Stimulated activated CD4-positive, alpha-beta T cell treated with anti-CD3 and anti-CD28 coated beads, Interleukin-1b, Interleukin-23, amount 100 ng/mL, for 24 hours (primary cell): ENCODE measurements around the gene PTGER4.

ENCODE experiments used
- DNase-seq, 4 experiments: peaks; one replicate each; pipeline ENCODE4 v3.0.0-alpha.2; 2020; ENCODE audit warnings: low read depth in 4 of 4, low spot score in 1 of 4

The PTGER4 gene

DNA sequence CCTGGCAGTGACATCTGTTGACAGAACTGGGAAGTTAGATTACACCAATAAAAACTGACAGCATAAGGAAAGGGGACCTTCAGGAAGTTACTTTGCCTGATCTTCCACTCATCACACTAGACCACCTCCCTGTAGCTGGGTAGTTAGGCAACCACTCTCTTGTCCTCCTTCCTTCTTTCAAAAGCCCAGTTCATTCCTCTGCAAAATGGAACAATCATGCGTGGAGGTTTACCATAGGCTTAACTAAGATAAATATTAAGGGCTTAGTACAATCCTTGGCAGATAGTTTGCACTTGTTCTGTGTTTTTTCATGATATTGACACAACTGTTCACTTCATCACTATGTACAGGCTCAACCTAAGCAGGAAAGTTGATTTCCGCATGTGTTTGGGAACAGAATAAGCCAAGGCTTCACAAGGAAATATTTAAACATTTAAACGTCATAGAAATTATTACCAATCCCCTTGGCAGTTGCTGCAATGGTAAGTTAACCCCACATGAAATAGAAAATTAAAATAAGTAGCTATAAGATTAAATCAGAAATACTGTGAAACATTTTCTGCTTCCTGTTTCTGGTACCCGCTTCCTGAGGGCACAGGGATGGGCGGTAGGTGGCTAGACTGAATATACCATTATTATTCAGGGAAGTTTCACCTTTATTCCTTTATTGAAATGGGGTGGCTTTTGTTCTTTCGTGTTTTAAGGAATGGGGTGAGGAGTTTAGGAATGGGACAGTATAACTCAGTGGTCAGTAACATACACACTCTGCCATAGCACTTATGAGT, 9.9 kb upstream of the PTGER4 start:
- DNase-seq, result no peak

DNA sequence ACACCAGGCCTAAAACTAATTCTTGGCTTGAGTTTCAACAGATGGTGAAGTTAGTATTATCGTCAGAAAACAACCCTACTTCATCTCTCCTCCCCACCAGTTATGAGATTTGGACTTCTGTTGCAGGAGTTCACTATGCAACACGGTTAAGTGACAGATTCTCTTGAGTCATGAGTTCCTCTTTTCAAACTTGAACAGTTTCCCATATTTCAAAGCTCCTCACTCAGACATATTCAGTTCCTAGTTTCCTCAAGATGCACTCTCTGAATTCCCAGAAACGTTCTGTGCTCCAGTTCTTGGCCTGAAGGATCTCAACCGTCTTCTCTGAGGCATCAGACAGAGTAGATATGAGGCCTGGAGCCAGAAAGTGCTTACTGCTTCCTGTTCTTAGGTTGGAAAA, 7.3 kb upstream of the PTGER4 start:
- no peak for DNase-seq

DNA sequence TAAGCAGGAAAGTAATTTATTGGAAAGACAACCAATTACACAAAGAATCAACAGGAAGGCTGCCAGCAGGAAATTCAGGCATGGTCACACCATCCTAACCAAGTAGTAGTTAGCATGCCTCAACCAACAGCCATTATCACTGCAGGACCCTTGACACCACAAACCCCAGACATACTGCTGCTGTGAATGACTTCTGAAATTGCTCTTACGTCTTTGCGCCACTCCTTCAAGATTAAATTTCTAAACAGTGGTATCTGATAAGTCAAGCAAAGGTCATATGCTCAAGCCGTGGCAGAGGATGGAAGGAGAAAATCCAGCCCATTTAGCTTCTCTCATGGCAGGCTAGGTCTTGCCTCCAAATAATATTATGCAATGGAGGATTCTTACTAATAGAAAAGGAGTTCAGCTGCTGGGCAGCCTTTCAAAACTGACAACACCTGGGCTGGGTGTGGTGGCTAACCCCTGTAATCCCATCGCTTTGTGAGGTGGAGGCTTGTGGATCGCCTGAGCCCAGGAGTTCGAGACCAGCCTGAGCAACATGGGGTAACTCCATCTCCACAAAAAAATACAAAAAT, 5.0 kb upstream of the PTGER4 start:
- DNase-seq, result no peak

DNA sequence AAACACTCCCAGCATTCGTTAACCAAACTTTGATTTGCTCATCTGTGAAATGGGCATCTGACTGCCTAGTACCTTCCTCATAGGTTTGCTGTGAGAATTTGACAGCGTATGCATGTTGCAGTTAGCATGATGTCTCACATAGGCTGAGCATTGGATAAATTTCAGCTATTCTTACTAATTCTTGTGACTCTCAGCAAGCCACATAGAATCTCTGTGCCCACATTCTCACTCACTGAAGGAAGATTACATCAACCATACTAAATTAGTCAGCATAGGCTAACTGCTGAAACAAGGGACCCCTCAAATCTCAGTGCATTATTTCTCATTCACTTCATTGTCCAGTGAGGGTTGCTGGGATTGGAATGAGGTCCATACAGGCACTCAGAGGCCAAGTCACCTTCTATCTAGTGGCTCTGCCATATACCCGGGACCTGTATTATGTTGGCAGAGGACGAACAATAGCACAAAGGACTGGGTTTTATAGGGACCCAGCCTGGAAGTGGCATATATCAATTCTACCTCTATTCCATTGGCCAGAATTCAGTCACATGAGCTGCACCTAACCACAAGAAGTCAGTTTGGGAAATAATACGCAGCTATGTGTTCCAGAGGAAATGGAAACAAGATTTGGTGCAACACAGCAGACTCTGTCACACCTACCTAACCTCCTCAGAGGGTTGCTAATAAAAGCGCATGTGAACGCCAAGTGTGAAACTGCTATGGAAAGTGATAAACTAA, 4.2 kb upstream of the PTGER4 start:
- DNase-seq, result no peak

DNA sequence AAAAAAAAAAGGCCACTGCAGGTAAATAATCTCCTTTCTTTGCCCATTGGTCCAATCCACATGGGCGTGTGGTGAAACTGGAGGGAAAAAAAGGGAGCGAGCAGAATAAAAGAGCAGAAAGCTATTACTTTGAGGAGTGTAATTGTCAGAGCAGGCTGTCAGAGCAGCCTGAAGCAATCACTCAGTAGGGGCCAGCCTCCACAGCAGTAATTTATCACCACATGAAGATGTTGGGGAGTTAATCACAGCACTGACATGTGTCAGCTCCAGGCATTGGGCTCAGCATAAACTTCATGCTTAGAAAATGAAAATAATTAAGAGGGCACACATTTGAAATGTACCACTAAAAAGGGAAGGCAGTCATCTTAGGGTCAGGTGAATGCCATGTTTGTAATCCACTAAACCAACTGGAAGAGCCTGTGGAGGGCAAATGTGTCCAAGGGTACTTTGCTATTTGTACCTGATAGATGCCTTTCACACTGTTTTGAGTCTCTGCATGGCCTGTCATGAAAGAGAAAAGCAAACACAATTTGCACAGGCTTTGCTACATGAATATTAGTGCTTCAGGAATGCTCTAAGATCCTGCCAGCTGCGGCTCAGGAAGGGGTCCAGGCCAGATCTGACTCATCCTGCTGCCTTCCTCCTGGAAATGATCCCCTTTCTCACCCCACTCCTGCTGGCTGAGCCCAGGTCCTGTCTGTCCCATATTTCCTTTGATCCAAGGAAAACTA, 2.9 kb upstream of the PTGER4 start:
- no peak for DNase-seq

DNA sequence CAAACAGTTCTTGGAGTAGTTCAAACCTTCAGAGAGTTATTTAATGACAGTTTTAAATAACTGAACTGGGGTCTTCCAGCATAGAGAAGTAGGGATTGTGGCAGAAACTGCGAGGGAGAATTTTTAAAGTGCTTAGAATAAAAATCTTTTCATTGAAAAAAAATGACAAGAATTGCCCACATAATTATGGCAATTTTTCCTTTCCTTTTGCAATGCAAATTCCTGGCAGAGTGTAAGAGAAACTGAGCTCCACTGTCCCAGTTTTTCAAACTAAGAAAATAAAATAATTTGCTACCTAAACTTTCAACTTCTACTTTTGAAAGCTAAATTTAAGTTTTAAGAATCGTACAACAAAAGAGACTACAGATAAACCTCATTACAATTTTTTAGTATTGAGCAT, 2.3 kb upstream of the PTGER4 start:
- no peak for DNase-seq

DNA sequence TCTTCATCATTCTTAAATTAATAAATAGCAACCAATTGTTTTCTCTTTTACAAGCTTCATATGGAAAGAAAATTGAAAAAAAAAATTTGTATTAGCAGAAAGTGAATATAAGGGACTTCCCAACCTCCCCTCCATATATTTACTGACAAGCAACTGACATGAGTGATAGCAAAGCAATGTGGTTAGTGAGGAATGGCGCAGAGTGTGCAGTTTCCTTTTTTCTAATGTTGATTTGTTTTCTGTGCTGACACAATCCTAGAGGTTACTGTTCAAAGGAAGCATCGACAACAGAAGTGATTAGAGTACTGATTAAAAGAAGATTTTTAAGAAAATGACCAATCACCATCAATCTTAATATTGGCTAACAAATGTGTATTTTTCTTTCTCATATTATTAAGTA, 1.7 kb upstream of the PTGER4 start:
- no peak for DNase-seq

DNA sequence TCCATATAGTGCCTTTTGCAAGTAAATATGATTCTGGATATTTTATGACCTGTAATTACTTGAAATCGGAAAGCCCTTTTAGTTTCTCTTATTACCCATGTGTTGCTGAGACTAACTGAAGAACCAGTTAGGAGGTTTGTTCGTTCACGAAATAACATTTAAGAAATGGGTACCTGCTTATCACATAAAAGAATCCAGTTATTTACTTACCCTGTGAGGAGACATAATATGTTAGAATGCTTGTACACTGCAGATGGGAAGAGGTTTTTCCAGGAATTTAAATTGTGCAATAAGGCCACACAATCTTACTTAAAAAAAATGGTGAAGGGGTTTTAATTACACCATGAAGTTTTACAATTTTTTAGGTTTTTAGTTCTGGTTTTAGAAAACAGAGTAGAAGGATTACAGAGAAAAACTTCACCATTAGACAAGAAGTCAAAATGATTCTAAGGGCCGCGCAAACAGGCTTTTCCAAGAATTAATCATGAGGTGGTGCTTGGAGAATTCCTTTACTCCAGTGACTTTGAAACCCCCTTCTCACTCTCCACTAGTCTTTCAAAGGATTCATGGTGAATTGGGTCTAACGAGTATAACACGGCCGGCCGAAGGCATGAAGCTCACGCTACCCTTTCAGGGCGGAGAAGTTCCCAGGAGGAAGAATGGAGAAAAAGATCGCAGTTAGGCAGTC, 1.1 kb upstream of the PTGER4 start:
- DNase-seq, result no peak

DNA sequence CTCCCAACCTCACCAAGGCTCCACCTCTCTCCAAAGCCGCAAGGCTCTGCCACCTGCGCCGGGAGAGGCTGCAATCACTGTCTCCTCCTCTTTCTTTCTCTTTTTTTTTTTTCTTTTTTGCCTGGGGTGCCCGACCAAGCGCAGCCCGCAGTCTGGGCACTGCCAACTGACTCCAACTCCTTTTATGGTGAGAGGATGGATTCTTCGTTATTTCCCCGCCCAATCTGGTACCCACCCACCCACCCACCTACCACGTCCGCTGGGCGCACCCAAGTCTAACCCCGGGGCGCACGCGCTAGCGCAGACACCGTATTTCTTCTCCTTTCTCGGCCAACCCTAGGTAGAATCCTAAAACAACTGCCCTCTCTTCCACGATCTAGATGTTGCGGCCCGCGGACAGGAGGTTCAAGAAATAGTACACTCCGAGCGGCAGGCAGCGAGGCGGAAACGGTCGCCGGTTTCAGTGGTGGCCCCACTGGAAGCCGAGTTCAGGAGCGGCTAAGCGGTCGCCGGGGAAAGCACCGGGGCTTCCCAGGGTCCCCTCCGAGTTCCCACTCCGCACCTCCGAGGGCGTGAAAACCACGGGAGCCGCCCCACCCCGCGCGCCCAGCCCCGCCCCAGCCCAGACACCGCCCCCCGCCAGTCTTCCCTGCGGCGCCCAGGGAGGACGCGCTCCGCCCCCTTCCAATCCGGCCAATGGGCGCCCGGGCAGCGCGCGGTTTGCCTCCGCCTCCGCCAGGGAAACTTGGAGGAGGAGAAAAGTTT, 385 bp upstream of the PTGER4 start:
- DNase-seq, result peak; percentile 83 to 91 (median 90)

DNA sequence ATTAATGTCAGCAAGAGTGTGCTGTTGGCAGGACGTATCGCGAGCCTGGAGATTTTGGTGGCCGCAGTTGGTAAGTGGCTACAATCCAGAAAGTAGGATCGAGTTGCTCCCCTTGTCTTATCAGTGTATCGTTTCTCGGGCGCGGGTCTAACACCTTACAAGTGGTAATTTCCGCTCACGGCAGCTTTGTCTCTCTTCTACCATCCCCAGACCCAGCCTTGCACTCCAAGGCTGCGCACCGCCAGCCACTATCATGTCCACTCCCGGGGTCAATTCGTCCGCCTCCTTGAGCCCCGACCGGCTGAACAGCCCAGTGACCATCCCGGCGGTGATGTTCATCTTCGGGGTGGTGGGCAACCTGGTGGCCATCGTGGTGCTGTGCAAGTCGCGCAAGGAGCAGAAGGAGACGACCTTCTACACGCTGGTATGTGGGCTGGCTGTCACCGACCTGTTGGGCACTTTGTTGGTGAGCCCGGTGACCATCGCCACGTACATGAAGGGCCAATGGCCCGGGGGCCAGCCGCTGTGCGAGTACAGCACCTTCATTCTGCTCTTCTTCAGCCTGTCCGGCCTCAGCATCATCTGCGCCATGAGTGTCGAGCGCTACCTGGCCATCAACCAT, 1.1 kb downstream of the PTGER4 start:
- DNase-seq, result peak in 1 of 4 experiments; percentile 27

DNA sequence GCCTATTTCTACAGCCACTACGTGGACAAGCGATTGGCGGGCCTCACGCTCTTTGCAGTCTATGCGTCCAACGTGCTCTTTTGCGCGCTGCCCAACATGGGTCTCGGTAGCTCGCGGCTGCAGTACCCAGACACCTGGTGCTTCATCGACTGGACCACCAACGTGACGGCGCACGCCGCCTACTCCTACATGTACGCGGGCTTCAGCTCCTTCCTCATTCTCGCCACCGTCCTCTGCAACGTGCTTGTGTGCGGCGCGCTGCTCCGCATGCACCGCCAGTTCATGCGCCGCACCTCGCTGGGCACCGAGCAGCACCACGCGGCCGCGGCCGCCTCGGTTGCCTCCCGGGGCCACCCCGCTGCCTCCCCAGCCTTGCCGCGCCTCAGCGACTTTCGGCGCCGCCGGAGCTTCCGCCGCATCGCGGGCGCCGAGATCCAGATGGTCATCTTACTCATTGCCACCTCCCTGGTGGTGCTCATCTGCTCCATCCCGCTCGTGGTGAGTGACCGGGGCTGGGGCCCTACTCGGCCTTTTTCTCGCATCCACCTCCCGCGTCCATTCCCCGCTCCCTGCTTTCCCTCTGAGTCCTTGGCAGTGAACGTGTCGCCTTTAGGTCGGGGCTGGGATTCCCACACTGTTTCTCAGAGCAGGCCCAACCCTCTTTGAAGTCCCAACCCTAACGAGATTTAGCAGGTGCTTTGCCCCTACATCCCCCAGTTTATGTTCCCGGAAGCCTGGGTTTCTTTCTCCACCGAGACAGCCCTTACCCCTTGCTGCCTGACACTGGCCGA, 1.8 kb downstream of the PTGER4 start:
- peak in 1 of 4 experiments; percentile 16 for DNase-seq

DNA sequence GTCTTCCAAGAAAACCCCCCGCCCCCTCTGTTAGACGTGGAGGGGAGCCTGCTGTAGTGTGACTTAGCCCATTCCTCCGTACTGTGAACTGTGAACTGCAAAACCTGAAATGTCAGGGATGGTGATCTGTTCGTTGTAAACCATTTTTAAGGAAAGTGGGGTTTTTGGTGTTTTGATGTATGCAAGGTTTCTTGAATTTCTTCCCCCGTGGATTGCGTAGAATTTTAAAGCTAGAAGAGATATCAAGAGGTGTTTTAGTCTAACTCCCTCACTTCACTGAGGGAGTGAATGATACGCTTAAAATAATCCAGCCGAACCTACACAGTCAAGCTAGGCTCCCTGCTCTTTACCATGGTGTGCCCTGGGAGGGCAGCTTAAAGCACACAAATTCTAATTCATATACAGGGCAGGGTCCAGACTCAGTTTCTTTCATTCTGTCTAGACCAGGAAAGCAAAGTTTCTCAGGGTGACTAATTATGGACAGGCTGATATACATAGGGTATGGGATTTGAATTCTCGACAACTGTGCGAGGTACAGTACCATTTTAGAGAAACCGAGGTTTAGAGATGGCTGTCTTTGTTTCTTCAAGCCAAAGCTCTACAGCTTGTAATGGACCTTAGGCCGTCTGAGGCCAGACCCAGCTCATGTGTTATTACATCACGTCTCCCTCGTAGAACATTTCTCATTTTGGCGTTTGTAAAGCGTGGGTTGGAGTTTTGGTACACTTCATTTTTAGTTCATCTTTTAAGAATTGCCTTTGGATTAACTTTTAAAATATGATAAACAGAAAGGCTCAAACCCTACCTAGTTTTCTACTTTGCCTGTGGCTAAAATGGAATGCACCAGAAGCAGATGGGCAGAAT, 2.7 kb downstream of the PTGER4 start:
- DNase-seq, result no peak

DNA sequence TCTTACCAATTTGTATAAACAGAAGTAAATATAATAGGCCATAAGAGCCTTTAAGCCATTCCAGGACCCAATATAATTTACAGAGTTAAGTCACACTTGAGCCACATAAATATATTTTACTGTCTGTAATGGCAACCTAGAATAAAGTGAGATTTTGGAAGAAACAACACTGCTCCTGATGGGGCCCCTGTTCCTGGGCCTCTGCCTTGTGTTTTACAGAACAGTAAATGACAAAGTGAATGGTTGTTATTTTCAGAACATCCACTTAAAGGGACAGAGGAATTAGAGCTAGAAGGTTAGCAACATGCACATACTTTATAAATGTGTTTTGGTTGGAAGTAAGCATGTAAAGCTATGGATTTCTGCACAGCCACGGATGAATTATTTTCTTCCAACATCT, 3.6 kb downstream of the PTGER4 start:
- DNase-seq, result no peak

DNA sequence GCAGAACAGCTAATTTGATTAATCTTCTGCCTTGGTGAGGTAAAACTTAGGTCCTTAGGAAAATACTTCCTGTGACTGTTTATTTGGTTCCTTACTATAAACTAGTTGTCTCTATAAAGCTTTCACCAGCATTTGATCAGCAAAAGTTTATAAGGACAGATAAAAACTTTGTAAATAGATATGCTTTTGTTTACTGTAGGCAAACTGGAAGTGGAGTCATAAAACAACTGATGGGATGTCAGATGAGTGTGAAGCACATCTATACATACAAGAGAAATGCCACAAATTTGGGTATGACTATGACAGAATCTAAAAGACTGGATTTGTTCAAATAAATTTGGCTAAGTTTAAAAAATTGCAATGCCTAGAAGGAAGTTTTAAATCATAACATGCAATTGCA, 5.5 kb downstream of the PTGER4 start:
- DNase-seq, result no peak

DNA sequence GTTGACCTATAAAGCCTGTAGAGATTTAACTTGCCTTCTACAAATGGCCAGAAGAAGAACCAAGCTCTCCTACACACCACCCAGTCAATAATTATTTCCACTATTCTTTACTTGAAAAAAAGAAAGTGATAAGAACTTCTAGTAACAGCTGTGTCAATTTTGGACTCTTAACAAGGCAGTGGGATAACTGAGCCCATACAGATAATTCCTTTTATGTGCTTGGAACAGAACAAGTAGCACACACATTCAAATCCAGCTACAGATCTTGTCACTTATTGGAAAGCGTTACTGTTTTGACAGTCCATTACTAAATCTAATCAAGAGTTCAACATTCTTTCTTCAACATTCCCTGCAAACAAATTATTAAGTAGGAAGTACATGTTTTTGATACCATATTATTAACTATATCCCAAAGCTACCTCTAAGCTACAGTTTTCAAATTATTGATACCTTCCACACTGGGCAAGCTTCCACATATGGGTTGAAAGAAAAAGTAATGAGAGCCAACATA, 6.3 kb downstream of the PTGER4 start:
- DNase-seq, result no peak

DNA sequence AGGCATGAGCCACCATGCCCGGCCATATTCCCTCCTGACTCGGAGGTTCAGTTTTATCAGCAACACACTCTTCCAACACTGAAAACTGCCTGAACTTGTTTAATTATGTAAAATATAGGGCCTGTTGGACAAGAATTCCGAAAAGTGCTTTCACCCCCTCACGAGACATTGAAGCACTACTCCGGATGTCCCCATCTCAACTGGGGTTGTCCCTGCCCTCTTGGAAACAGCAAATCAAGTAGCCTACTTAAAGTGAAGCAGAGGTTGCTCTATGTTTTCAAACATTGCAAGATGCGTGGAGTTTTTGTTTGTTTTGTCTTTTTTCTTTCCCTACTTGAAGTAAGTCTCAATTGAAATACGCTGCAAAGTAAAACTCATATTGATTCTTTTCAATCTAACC, 7.6 kb downstream of the PTGER4 start:
- no peak for DNase-seq

DNA sequence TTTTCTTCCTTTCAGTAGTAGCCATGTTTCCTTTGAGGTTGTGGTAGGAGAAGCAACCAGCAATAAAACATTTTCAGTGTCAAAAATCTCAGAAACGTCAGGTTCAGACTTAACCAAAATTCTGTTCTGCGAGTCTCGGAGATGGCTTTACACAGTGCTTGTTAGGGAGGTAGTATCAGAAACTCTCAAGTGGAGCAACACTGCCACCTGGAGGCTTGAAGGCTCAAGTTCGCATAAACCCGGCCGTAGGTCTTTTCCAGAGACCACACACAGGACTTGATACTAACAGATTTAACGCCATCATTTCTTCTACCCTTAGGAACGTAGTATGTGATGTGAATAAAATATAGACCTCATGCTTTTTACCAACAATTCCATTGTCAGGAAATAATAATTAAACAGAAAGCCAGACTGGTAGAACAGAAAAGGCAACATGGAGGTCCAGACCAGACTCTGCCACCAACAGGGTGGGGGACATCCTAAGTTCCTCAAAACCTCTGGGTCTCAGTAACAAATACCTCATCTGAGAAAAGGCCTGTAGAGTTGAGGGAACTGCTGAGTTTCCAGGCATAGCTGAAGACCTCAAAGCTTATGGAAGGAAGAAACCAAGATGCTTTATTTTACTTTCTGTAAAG, 8.5 kb downstream of the PTGER4 start:
- peak; percentile 72 to 77 (median 74) for DNase-seq
